ENCODE measurements around the gene MDM4. TPM values are rescaled to one million over a fixed set of nuclear protein-coding genes. Genes with fewer than 3 reads are reported as not detected.

The MDM4 gene
- total RNA-seq, 2 donors from 2014 or later: 18.1 to 18.3 TPM

DNA sequence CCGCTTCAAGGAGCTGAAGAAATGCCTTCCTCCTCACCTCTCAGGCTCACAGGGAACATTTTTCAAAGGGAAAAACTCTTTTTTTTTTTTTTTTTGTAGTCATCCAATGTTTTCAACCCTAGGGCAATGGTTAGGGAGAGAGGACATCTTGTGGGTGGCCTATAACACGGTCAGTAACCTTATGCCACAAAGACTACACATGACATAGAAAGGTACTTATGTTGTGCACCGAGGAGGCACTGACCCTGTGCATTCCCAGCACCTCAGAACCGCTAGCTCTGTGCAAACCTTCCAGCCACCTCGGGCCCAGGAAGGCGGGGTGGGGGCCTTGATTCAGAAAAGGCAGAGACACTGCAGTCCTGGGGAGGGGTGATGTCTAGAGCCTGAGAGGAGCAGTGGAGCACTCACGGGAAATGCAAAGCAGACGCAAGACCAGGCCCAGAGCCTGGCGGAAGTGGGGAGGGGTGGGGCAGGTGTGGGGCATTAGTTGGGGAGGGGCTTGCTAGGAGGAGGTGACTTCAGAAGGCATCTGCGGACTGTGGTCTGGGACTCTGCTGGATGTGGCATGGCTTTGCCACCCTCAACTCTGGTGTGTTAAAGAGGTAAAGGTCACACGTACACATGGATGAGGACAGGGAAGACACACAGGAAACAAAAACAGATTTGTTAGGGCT lies 68.6 kb downstream of the MDM4 start:
- Histone ChIP-seq H3K4me1 (no peaks in the 10 kb centered on the region), H3K36me3 (no peaks in the 10 kb centered on the region), H3K4me3 (no peak overlapping the region), H3K27ac (no peak overlapping the region), H3K27me3 (no peaks in the 10 kb centered on the region), H3K9me3 (no peaks in the 10 kb centered on the region)
- TF ChIP-seq, protein P1, sequence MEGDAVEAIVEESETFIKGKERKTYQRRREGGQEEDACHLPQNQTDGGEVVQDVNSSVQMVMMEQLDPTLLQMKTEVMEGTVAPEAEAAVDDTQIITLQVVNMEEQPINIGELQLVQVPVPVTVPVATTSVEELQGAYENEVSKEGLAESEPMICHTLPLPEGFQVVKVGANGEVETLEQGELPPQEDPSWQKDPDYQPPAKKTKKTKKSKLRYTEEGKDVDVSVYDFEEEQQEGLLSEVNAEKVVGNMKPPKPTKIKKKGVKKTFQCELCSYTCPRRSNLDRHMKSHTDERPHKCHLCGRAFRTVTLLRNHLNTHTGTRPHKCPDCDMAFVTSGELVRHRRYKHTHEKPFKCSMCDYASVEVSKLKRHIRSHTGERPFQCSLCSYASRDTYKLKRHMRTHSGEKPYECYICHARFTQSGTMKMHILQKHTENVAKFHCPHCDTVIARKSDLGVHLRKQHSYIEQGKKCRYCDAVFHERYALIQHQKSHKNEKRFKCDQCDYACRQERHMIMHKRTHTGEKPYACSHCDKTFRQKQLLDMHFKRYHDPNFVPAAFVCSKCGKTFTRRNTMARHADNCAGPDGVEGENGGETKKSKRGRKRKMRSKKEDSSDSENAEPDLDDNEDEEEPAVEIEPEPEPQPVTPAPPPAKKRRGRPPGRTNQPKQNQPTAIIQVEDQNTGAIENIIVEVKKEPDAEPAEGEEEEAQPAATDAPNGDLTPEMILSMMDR (IDR thresholded peaks at IDR 0.05): no peak
- no peak for DNase-seq (ENCODE audit: low spot score)

DNA sequence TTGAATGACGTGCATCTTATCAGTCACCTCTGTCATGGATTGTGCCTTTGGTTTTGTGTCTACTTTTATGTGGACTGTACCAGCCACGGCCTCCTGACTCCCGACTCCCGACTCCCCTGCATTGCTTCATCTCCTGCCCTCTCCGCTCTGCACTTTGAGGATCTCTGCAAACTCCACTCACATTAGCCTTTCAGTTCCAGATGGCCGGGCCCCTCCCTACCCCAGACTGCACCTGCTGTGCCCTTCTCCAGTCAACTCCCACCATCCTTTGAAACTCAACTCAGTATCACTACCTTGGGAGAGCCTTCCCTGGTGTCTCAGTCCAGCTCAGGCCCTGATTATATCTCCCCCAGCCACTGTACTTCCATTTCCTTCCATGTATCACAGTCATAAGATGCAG lies 71.4 kb downstream of the MDM4 start:
- no peaks in the 10 kb centered on the region for H3K4me1 ChIP-seq
- H3K9me3 ChIP-seq: no peaks in the 10 kb centered on the region
- no peak overlapping the region for H3K4me3 ChIP-seq
- TF ChIP-seq, protein P1 (IDR thresholded peaks at IDR 0.05): no peak
- no peaks in the 10 kb centered on the region for H3K36me3 ChIP-seq
- no peaks in the 10 kb centered on the region for H3K27me3 ChIP-seq
- DNase-seq (ENCODE audit: low spot score): no peak
- H3K27ac ChIP-seq: no peak overlapping the region

DNA sequence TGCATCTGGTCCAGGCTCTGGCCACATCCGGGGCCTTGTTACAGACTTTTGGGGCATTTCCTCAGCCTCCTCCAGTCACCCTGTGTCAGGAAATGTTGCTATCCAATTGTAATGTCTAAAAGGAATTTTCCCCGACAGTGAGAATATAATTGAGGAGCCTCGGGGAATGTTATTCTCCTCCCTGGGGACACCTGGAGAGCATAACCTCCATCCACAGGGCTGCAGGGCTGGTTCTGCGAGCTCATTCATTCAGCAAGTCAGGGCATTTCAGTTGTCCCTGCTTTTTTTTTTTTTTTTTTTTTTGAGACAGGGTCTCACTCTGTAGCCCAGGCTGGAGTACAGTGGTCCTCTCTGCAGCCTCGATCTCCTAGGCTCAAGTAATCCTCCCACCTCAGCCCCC lies 72.6 kb downstream of the MDM4 start:
- no peaks in the 10 kb centered on the region for H3K4me1 ChIP-seq
- H3K27ac ChIP-seq: no peak overlapping the region
- TF ChIP-seq, protein P1 (IDR thresholded peaks at IDR 0.05): no peak
- H3K9me3 ChIP-seq: no peaks in the 10 kb centered on the region
- H3K4me3 ChIP-seq: no peak overlapping the region
- DNase-seq (ENCODE audit: low spot score): no peak
- H3K27me3 ChIP-seq: no peaks in the 10 kb centered on the region
- no peaks in the 10 kb centered on the region for H3K36me3 ChIP-seq

DNA sequence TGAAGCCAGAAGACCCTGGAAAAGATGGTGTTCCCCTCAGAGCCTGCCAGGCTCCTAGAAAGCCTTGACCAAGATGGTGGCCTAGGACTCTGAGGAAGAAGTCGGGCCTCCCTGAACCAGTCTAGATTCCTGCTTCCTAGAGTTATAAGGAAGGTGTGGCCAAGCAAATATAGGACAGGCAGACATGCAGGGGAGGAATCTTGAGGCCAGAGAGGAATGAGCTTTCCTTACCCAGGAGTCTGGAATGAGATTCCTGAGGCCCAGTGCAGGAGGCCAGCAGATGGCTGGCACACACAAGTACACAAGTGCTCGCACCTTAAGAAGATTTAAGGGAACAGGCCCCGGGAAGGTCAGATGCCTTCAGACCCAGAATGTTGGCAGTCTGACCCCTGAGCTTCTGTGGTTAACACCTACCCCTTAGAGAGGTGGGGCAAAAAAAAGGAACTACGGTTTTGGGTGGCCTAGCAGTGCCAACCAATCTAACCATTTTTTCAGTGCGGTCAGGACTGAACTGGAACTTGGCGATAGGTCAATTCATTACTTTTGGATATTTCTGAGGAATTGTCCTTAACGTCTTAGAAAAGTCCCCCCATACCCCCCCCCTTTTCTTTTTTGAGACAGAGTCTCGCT lies 73.3 kb downstream of the MDM4 start:
- TF ChIP-seq, protein P1 (IDR thresholded peaks at IDR 0.05): no peak
- H3K4me3 ChIP-seq: no peak overlapping the region
- DNase-seq (ENCODE audit: low spot score): no peak
- H3K27me3 ChIP-seq: no peaks in the 10 kb centered on the region
- H3K27ac ChIP-seq: no peak overlapping the region
- H3K36me3 ChIP-seq: no peaks in the 10 kb centered on the region
- no peaks in the 10 kb centered on the region for H3K9me3 ChIP-seq
- no peaks in the 10 kb centered on the region for H3K4me1 ChIP-seq

DNA sequence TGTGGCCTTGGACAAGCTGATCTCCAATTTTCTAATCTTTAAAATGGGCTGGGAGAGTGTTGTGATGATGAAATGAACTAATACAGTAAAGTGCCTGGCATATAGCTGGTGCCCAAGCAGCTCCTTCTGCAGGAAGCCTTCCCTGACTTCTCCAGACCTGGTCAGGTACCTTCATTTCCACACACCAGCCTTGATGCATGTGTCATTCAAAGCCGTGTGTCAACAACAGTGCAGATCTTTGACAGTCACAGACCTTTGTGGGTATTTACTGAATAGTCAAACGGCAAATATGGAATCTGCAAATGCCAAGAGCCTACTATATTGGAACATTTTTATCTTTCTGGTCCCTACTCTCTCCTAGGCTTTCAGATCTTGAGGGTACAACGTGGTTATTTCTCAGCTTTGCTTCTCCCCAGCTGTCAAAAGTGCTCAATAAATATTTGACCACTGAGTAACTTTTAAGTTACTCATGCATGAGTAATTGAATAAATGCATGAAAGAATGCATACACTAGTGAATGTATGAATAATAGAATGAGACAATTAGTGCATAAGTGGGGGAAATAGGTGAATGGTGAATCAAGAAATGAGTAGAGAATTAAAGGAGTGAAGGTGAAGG lies 75.4 kb downstream of the MDM4 start:
- H3K36me3 ChIP-seq: no peaks in the 10 kb centered on the region
- no peaks in the 10 kb centered on the region for H3K4me1 ChIP-seq
- DNase-seq (ENCODE audit: low spot score): no peak
- TF ChIP-seq, protein P1 (IDR thresholded peaks at IDR 0.05): no peak
- no peak overlapping the region for H3K27ac ChIP-seq
- no peaks in the 10 kb centered on the region for H3K9me3 ChIP-seq
- H3K4me3 ChIP-seq: no peak overlapping the region
- H3K27me3 ChIP-seq: no peaks in the 10 kb centered on the region
